IMR-90 (cell line): ENCODE results near the gene CD19.

Experiments
- BHLHE40 ChIP-seq: fragments of 150-350 bp; IDR thresholded peaks from 2 replicates; pipeline ENCODE4 v1.6.1; 2016; ENCODE audit warnings: mild to moderate bottlenecking, low read depth, low read length
- ELK1 ChIP-seq: fragments of 150-350 bp; IDR thresholded peaks from 2 replicates; pipeline ENCODE4 v1.6.1; 2016; ENCODE audit warnings: low read depth, mild to moderate bottlenecking, low read length, moderate library complexity, borderline replicate concordance
- MXI1 ChIP-seq: IDR thresholded peaks from 2 replicates; pipeline ENCODE4 v1.6.1; 2012; ENCODE audit warnings: low read depth, mild to moderate bottlenecking, low read length, moderate library complexity, borderline replicate concordance
- POLR2A ChIP-seq: IDR thresholded peaks from 2 replicates; pipeline ENCODE4 v1.6.1; 2012; ENCODE audit warnings: mild to moderate bottlenecking, low read depth, low read length
- RAD21 ChIP-seq: IDR thresholded peaks from 2 replicates; pipeline ENCODE4 v1.6.1; 2012; ENCODE audit warnings: low read length, improper control_type of control experiment
- SMC3 ChIP-seq: fragments of 150-350 bp; IDR thresholded peaks from 2 replicates; pipeline ENCODE4 v1.6.1; 2016; ENCODE audit warnings: low read depth, mild to moderate bottlenecking, antibody characterized with exemption, low read length, moderate library complexity
- USF2 ChIP-seq: fragments of 150-350 bp; IDR thresholded peaks from 2 replicates; pipeline ENCODE4 v1.6.1; 2017; ENCODE audit warnings: mild to moderate bottlenecking, antibody characterized with exemption, low read length, low read depth
- TF ChIP-seq, protein P1 (sequence below): conservative IDR thresholded peaks from 2 replicates; pipeline ENCODE4 v1.5.1; 2012; ENCODE audit warnings: mild to moderate bottlenecking, low read depth, low read length, improper control_type of control experiment

- TF ChIP-seq MXI1: no peak
- TF ChIP-seq, protein P1, sequence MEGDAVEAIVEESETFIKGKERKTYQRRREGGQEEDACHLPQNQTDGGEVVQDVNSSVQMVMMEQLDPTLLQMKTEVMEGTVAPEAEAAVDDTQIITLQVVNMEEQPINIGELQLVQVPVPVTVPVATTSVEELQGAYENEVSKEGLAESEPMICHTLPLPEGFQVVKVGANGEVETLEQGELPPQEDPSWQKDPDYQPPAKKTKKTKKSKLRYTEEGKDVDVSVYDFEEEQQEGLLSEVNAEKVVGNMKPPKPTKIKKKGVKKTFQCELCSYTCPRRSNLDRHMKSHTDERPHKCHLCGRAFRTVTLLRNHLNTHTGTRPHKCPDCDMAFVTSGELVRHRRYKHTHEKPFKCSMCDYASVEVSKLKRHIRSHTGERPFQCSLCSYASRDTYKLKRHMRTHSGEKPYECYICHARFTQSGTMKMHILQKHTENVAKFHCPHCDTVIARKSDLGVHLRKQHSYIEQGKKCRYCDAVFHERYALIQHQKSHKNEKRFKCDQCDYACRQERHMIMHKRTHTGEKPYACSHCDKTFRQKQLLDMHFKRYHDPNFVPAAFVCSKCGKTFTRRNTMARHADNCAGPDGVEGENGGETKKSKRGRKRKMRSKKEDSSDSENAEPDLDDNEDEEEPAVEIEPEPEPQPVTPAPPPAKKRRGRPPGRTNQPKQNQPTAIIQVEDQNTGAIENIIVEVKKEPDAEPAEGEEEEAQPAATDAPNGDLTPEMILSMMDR: no peak
- TF ChIP-seq USF2: no peak
- TF ChIP-seq POLR2A: no peak
- no peak for TF ChIP-seq ELK1
- TF ChIP-seq RAD21: no peak
- TF ChIP-seq SMC3: no peak
- no peak for TF ChIP-seq BHLHE40
These were observed 8.6 kb upstream of the CD19 start for GRCh38 chr16:28923231-28923587.
